NCI-H187 (cell line): ENCODE data around the gene OCIAD1.
"Not testable (repeated sequence)": the region's sequence is repeated elsewhere in the genome, so short reads cannot be mapped to it uniquely, and the experiment has no call there.

Experiments used
- DNase-seq, 2 experiments: peaks; one replicate each; lab custom pipeline; 2025; lab: John Stamatoyannopoulos, UW

Gene OCIAD1

GRCh38 chr4:48830706-48831531 lies at the start of gene OCIAD1:
Gene OCIAD1, plus strand, starts transcription at chr4:48831088. Its CDS starts 1,537 bp downstream, at chr4:48832625.
- peak; percentile 97 to 99 for DNase-seq

- DNase-seq: no peak
Measured at GRCh38 chr4:48781968-48782367, 48.9 kb upstream of the OCIAD1 start.

- DNase-seq: no peak
Measured at GRCh38 chr4:48785302-48785701, 45.6 kb upstream of the OCIAD1 start.

GRCh38 chr4:48786549-48786948 lies 44.3 kb upstream of the OCIAD1 start:
- DNase-seq: no peak

- DNase-seq: no peak
Measured at GRCh38 chr4:48787056-48787455, 43.8 kb upstream of the OCIAD1 start.

GRCh38 chr4:48790561-48790960 lies 40.3 kb upstream of the OCIAD1 start:
- no peak for DNase-seq

- no peak for DNase-seq
Measured at GRCh38 chr4:48791313-48791712, 39.6 kb upstream of the OCIAD1 start.

GRCh38 chr4:48792348-48793006 lies 38.4 kb upstream of the OCIAD1 start:
- no peak for DNase-seq

GRCh38 chr4:48795108-48795507 lies 35.8 kb upstream of the OCIAD1 start:
- DNase-seq: no peak

- no peak for DNase-seq
Measured at GRCh38 chr4:48796191-48796926, 34.5 kb upstream of the OCIAD1 start.

- DNase-seq: no peak
Measured at GRCh38 chr4:48796927-48797679, 33.8 kb upstream of the OCIAD1 start.

GRCh38 chr4:48798117-48798516 lies 32.8 kb upstream of the OCIAD1 start:
- DNase-seq: no peak

- DNase-seq: no peak
Measured at GRCh38 chr4:48799157-48799556, 31.7 kb upstream of the OCIAD1 start.

GRCh38 chr4:48800155-48800554 lies 30.7 kb upstream of the OCIAD1 start:
- DNase-seq: not testable (repeated sequence)

GRCh38 chr4:48801016-48801715 lies 29.7 kb upstream of the OCIAD1 start:
- no peak for DNase-seq

GRCh38 chr4:48804584-48805301 lies 26.1 kb upstream of the OCIAD1 start:
- DNase-seq: no peak

- DNase-seq: no peak
Measured at GRCh38 chr4:48812866-48813265, 18.0 kb upstream of the OCIAD1 start.

GRCh38 chr4:48813964-48814363 lies 16.9 kb upstream of the OCIAD1 start:
- DNase-seq: peak; percentile 28 to 78

GRCh38 chr4:48815483-48815882 lies 15.4 kb upstream of the OCIAD1 start:
- DNase-seq: no peak

GRCh38 chr4:48816297-48816696 lies 14.6 kb upstream of the OCIAD1 start:
- DNase-seq: not testable (repeated sequence)

GRCh38 chr4:48816971-48817370 lies 13.9 kb upstream of the OCIAD1 start:
- DNase-seq: no peak
